CD4-positive, alpha-beta T cell (primary cell): ENCODE data around the gene CINP. TPM values are rescaled to one million over a fixed set of nuclear protein-coding genes. Genes with fewer than 3 reads are reported as not detected.

Experiments
- ATAC-seq: fragments of 200-7000 bp; cut with Tn5 transposase; one replicate; pipeline ENCODE4 v1.10.0; 2022; ENCODE audit warnings: mild to moderate bottlenecking; ENCODE audit not compliant: poor library complexity
- CTCF ChIA-PET: fragments of 350-600 bp; sonication (Branson Sonifier 250); formaldehyde crosslinking; loops from one replicate; lab custom pipeline; 2021; ENCODE audit warnings: antibody characterized with exemption, inconsistent platforms; lab: Charles Lee
- POLR2A ChIA-PET: fragments of 350-600 bp; sonication (Branson Sonifier 250); formaldehyde crosslinking; loops from one replicate; lab custom pipeline; 2021; ENCODE audit warnings: antibody characterized with exemption, inconsistent platforms; lab: Charles Lee
- DNase-seq, 14 experiments: peaks; one replicate each; pipeline ENCODE4 v3.0.0-alpha.2; 2013 to 2020; ENCODE audit warnings: mixed read lengths in 2 of 14
- H3K27ac ChIP-seq, 2 donors: one replicate each; pipeline versions ENCODE4 v1.5.1 to v1.7.0; 2013; ENCODE audit warnings: low read length in 2 of 2, low read depth in 1 of 2, mild to moderate bottlenecking in 1 of 2
- H3K27me3 ChIP-seq, 2 experiments: 1 replicate in 1 of 2; 2 replicates in 1 of 2; pipeline versions ENCODE4 v1.6.1 to v1.7.0; 2013; ENCODE audit warnings: low read length in 2 of 2, control low read depth in 1 of 2, mild to moderate bottlenecking in 1 of 2, moderate library complexity in 1 of 2; ENCODE audit not compliant: insufficient read depth in 2 of 2, control insufficient read depth in 1 of 2
- H3K36me3 ChIP-seq: one replicate; pipeline ENCODE4 v1.6.1; 2013; ENCODE audit warnings: low read length, control low read depth; ENCODE audit not compliant: insufficient read depth
- H3K4me1 ChIP-seq: one replicate; pipeline ENCODE4 v1.6.1; 2013; ENCODE audit warnings: low read length, control low read depth; ENCODE audit not compliant: insufficient read depth
- H3K4me3 ChIP-seq: one replicate; pipeline ENCODE4 v1.5.1; 2013; ENCODE audit warnings: mild to moderate bottlenecking, low read length, moderate library complexity
- H3K9me3 ChIP-seq, 2 experiments: 1 replicate in 1 of 2; 2 replicates in 1 of 2; pipeline versions ENCODE4 v1.6.1 to v1.7.0; 2013; ENCODE audit warnings: low read length in 2 of 2, mild to moderate bottlenecking in 2 of 2, control low read depth in 1 of 2, moderate library complexity in 1 of 2; ENCODE audit not compliant: control insufficient read depth in 1 of 2, insufficient read depth in 1 of 2
- H3K27ac Mint-ChIP-seq: one replicate; pipeline ENCODE4 v1.8.0; 2020; ENCODE audit warnings: mixed read lengths
- H3K27me3 Mint-ChIP-seq: one replicate; pipeline ENCODE4 v1.8.0; 2021; ENCODE audit warnings: mixed read lengths
- H3K36me3 Mint-ChIP-seq: one replicate; pipeline ENCODE4 v1.8.0; 2021; ENCODE audit warnings: low read depth, mixed read lengths
- H3K4me1 Mint-ChIP-seq: one replicate; pipeline ENCODE4 v1.8.0; 2021; ENCODE audit warnings: low read depth, mixed read lengths
- H3K4me3 Mint-ChIP-seq: one replicate; pipeline ENCODE4 v1.8.0; 2020; ENCODE audit warnings: mild to moderate bottlenecking, mixed read lengths
- H3K9me3 Mint-ChIP-seq: one replicate; pipeline ENCODE4 v1.8.0; 2020; ENCODE audit warnings: mixed read lengths
- CTCF ChIP-seq: fragments of 200-600 bp; IDR thresholded peaks from one replicate; pipeline ENCODE4 v1.8.0; 2022; ENCODE audit warnings: antibody characterized with exemption, mild to moderate bottlenecking
- intact Hi-C, 2 experiments: fragments of 100-400 bp; cut with DNase I in 1 of 2; cut with micrococcal nuclease in 1 of 2; formaldehyde crosslinking; loops; one replicate each; pipeline versions ENCODE4 v1.15.1 to v1.9.0; 2023 to 2025; cut with DNase I, micrococcal nuclease
- total RNA-seq, 174 experiments: library from RNA in 2 of 174; stranded (reverse) in 2 of 174; gene quantifications; one replicate each; pipeline ENCODE4 v1.2.3 and lab custom pipeline; 2021 to 2026

The CINP gene
- total RNA-seq, 2 experiments from 2014 or later = 12.6 to 14.5 TPM

GRCh38 chr14:102318781-102319276 lies 43.9 kb downstream of the CINP start:
- no peaks in the 10 kb centered on the region for H3K9me3 Mint-ChIP-seq
- ChIA-PET POLR2A (interaction anchor here (1.1 to 3.3 kb wide), 5 partner anchors 14 to 495 kb away, joined by 3 to 17 read pairs (median 4); partner anchors contain the start of genes CINP, MOK and TECPR2), CTCF (no interaction called here)
- no peaks in the 10 kb centered on the region for H3K9me3 ChIP-seq
- peaks cover 38% of the 10 kb centered on the region for H3K36me3 Mint-ChIP-seq
- peak in 1 of 14 experiments; percentile 14 for DNase-seq
- intact Hi-C loops = loop anchor here (2.0 to 10.0 kb wide), 5 partner anchors 14 to 557 kb away; partner anchors contain the start of genes CINP (in 1 of the 2), MOK (in 1 of the 2), PPP2R5C (in 1 of the 2) and TECPR2 (in 1 of the 2)
- no peaks in the 10 kb centered on the region for H3K36me3 ChIP-seq
- peak overlapping the region; percentile 96 for H3K4me3 ChIP-seq
- H3K4me1 Mint-ChIP-seq = peaks cover 60% of the 10 kb centered on the region
- no peak for TF ChIP-seq CTCF
- peaks cover 62% of the 10 kb centered on the region for H3K4me1 ChIP-seq
- ATAC-seq = no peak
- H3K27ac ChIP-seq = peak overlapping the region; percentile 90 to 96
- peak overlapping the region; percentile 100 for H3K4me3 Mint-ChIP-seq
- H3K27ac Mint-ChIP-seq = peak overlapping the region; percentile 100
- H3K27me3 Mint-ChIP-seq = peaks cover 11% of the 10 kb centered on the region
- no peaks in the 10 kb centered on the region for H3K27me3 ChIP-seq

- CTCF ChIA-PET = interaction anchor here (0.6 to 2.6 kb wide), 9 partner anchors 8 to 132 kb away, joined by 3 to 31 read pairs (median 4); partner anchors contain the start of gene MOK
- H3K36me3 Mint-ChIP-seq = peaks cover 38% of the 10 kb centered on the region
- peaks cover 62% of the 10 kb centered on the region for H3K4me1 Mint-ChIP-seq
- POLR2A ChIA-PET = interaction anchor here (0.9 to 1.7 kb wide), 12 partner anchors 12 to 612 kb away, joined by 3 to 7 read pairs (median 4); partner anchors contain the start of genes CINP, DYNC1H1, MOK and TECPR2
- no peaks in the 10 kb centered on the region for H3K27me3 ChIP-seq
- no peaks in the 10 kb centered on the region for H3K9me3 ChIP-seq
- peak overlapping the region; percentile 72 for H3K4me3 ChIP-seq
- no peaks in the 10 kb centered on the region for H3K9me3 Mint-ChIP-seq
- DNase-seq (peak in 5 of 14 experiments; percentile 17 to 61 (median 51)), ATAC-seq (no peak)
- peaks cover 66% of the 10 kb centered on the region for H3K4me1 ChIP-seq
- peak overlapping the region in 1 of 2 donors; percentile 43 for H3K27ac ChIP-seq
- H3K36me3 ChIP-seq = no peaks in the 10 kb centered on the region
- peaks cover 11% of the 10 kb centered on the region for H3K27me3 Mint-ChIP-seq
- peak overlapping the region; percentile 100 for H3K27ac Mint-ChIP-seq
- no peak for TF ChIP-seq CTCF
- intact Hi-C loops = loop anchor here (2.0 to 10.0 kb wide), 6 partner anchors 13 to 555 kb away; partner anchors contain the start of genes CINP (in 1 of the 2), HSP90AA1 (in 1 of the 2), MOK (in 1 of the 2) and PPP2R5C (in 1 of the 2)
- peak overlapping the region; percentile 100 for H3K4me3 Mint-ChIP-seq
These were observed 45.0 kb downstream of the CINP start for GRCh38 chr14:102317564-102318248.
